ENCODE measurements around the gene ZNF264.
"Not testable (repeated sequence)": the region's sequence is repeated elsewhere in the genome, so short reads cannot be mapped to it uniquely, and the experiment has no call there.

ZNF264 gene

DNA sequence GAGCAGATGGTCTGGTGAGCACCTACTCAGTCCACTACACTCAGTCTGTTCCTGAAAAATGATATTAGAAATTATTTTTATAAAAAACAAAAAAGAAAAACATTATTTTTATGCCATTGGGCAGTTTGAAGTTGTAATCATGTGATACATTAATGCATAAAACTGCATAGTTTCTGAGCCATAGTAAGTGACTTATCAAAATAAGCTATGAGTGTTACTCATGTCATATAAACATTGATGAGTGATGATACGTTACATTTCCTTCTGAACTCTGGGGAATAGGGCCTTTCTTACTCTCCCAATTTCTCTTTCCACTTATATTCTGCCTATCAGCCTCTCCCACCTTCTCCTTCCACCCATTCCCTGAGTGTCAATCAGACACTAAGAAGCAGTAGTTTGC lies 58.0 kb downstream of the ZNF264 start:
- Histone ChIP-seq H3K4me1 (ENCODE audit: control insufficient read depth, insufficient read depth, low read length) (no peaks in the 10 kb centered on the region), H3K27me3 (ENCODE audit: control insufficient read depth, insufficient read depth, low read length) (no peaks in the 10 kb centered on the region), H3K9me3 (ENCODE audit: control insufficient read depth, low read length) (no peaks in the 10 kb centered on the region), H3K4me3 (ENCODE audit: low read length) (no peak overlapping the region), H3K36me3 (ENCODE audit: control insufficient read depth, insufficient read depth, low read length) (peaks cover 13% of the 10 kb centered on the region), H3K9ac (ENCODE audit: low read length) (no peak overlapping the region)

DNA sequence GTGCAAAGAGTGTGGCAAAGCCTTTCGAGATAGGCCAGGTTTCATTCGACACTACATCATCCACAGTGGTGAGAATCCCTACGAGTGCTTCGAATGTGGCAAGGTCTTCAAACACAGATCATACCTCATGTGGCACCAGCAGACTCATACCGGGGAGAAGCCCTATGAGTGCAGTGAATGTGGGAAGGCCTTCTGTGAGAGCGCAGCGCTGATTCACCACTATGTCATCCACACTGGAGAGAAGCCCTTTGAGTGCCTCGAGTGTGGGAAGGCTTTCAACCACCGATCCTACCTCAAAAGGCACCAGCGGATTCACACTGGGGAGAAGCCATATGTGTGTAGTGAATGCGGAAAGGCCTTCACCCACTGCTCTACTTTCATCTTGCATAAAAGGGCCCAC lies 62.5 kb downstream of the ZNF264 start:
- H3K27me3 ChIP-seq (ENCODE audit: control insufficient read depth, insufficient read depth, low read length), result not testable (repeated sequence)

DNA sequence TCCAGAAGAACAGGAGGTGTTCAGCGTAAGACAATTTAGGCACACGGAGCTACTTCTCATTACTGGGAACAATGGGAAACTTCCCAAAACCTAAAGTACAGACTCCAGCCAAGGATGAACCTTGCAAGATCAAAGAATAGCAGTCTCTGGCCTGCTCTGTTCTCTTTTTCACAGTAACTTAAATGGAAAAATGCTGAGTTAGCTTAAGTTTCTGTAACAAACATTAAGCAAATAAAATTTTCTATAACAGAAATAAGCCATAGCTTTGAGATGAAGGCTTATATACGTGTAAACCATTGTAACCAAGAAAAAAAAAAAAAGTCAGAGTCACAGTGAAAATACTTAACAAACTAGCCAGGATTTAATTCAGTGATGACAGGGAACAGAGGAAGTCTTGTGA lies 70.7 kb downstream of the ZNF264 start:
- Histone ChIP-seq H3K9me3 (ENCODE audit: control insufficient read depth, low read length) (no peaks in the 10 kb centered on the region), H3K27me3 (ENCODE audit: control insufficient read depth, insufficient read depth, low read length) (no peaks in the 10 kb centered on the region), H3K4me3 (ENCODE audit: low read length) (no peak overlapping the region), H3K9ac (ENCODE audit: low read length) (no peak overlapping the region), H3K36me3 (ENCODE audit: control insufficient read depth, insufficient read depth, low read length) (no peaks in the 10 kb centered on the region), H3K4me1 (ENCODE audit: control insufficient read depth, insufficient read depth, low read length) (no peaks in the 10 kb centered on the region)

More for the DNA sequence above, 62.5 kb downstream of the ZNF264 start:
- not testable (repeated sequence) for H3K36me3 ChIP-seq (ENCODE audit: control insufficient read depth, insufficient read depth, low read length); H3K4me1 ChIP-seq (ENCODE audit: control insufficient read depth, insufficient read depth, low read length); H3K9me3 ChIP-seq (ENCODE audit: control insufficient read depth, low read length); H3K9ac ChIP-seq (ENCODE audit: low read length); H3K4me3 ChIP-seq (ENCODE audit: low read length)

DNA sequence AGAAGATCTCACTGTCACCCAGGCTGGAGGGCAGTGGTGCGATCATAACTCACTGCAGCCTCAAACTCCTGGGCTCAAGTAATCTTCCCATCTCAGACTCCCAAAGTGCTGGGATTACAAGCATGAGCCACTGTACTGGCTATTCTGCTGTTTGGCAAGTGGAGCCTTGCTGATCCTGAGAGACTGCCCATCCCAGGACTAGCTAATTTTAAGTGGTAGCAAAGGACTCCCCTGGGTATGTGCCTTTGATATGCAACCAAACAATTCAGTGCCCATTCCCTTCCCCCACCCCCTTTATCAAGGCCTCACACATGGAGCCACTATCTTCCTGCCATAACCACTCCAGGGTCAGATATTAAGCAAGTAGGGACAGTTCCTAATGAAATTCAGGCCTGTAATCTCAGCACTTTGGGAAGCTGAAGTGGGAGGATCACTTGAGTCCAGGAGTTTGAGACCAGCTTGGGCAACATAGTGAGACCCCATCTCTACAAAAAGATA lies 72.0 kb downstream of the ZNF264 start:
- Histone ChIP-seq H3K4me1 (ENCODE audit: control insufficient read depth, insufficient read depth, low read length) (no peaks in the 10 kb centered on the region), H3K27me3 (ENCODE audit: control insufficient read depth, insufficient read depth, low read length) (no peaks in the 10 kb centered on the region), H3K4me3 (ENCODE audit: low read length) (no peak overlapping the region), H3K9ac (ENCODE audit: low read length) (no peak overlapping the region), H3K36me3 (ENCODE audit: control insufficient read depth, insufficient read depth, low read length) (no peaks in the 10 kb centered on the region), H3K9me3 (ENCODE audit: control insufficient read depth, low read length) (no peaks in the 10 kb centered on the region)

DNA sequence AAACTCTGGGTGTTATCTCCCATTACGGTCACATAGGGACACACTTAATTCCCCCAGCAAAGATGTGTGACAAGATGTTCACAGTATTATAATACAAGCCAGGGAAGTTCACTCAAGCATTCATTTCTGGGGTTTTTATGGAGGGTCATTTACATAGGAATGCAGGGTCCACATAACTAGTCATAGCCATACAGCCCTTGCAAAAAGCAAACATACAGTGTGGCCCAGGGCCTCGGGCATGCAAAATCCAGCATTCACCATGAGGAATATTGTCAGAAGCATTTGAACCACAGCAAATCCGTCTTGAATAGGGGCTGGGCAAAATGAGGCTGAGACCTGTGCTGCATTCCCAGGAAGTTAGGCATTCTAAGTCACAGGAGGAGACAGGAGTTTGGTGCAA lies 76.0 kb downstream of the ZNF264 start:
- Histone ChIP-seq H3K9me3 (ENCODE audit: control insufficient read depth, low read length) (no peaks in the 10 kb centered on the region), H3K36me3 (ENCODE audit: control insufficient read depth, insufficient read depth, low read length) (no peaks in the 10 kb centered on the region), H3K27me3 (ENCODE audit: control insufficient read depth, insufficient read depth, low read length) (no peaks in the 10 kb centered on the region), H3K4me1 (ENCODE audit: control insufficient read depth, insufficient read depth, low read length) (no peaks in the 10 kb centered on the region), H3K9ac (ENCODE audit: low read length) (no peak overlapping the region), H3K4me3 (ENCODE audit: low read length) (no peak overlapping the region)

DNA sequence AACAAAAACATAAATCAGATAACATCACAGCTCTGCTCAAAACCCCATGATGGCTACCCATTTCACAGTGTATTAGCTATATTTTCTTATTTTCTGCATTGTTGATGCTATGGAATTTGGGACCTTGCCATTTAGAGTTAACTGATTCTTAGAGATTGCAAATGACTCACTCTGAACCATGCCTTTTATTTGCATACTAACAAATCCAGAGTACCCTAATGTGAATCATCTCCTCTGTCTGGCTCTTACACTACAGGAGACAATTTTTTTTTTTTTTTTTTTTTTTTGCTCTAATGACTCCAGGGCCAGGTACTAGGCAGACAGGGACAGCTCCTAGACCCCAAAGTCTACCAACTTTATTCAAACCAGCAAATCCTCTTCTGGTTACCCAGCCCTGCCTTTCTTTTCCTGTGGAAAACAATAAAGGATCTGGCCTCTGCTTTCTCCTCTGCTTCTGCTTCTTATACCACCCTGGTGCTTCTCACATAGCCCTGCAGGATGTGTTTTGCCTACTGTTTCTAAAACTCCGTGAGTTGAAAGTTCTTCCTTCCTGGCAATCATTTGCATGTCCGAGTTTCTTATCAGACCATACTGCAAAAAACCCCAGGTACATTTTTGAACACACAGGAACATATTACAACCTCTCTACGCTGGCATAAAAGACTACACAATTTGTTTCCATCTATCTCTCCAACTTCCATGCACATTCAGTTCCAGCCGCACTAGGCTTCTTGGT lies 78.4 kb downstream of the ZNF264 start:
- H3K9me3 ChIP-seq (ENCODE audit: control insufficient read depth, low read length), result no peaks in the 10 kb centered on the region
- no peak overlapping the region for H3K9ac ChIP-seq (ENCODE audit: low read length)
- no peak overlapping the region for H3K4me3 ChIP-seq (ENCODE audit: low read length)
- H3K36me3 ChIP-seq (ENCODE audit: control insufficient read depth, insufficient read depth, low read length), result no peaks in the 10 kb centered on the region
- H3K4me1 ChIP-seq (ENCODE audit: control insufficient read depth, insufficient read depth, low read length), result no peaks in the 10 kb centered on the region
- H3K27me3 ChIP-seq (ENCODE audit: control insufficient read depth, insufficient read depth, low read length), result no peaks in the 10 kb centered on the region

DNA sequence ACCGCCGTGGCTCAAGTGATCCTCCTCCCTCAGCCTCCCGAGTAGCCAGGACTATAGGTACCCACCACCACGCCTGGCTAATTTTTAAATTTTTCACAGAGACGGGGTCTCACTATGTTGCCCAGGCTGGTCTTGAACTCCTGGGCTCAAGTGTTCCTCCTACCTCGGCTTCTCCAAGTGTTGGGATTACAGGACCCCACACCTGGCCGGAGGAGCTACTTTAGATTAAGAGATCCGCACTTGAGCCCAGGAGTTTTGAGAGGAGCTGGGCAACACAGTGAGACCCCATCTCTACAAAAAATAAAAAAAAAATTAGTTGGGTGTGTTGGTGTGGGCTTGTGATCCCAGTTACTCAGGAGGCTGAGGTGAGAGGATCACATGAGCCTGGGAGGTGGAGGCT lies 80.0 kb downstream of the ZNF264 start:
- Histone ChIP-seq H3K4me1 (ENCODE audit: control insufficient read depth, insufficient read depth, low read length) (no peaks in the 10 kb centered on the region), H3K9ac (ENCODE audit: low read length) (no peak overlapping the region), H3K27me3 (ENCODE audit: control insufficient read depth, insufficient read depth, low read length) (no peaks in the 10 kb centered on the region), H3K4me3 (ENCODE audit: low read length) (no peak overlapping the region), H3K9me3 (ENCODE audit: control insufficient read depth, low read length) (no peaks in the 10 kb centered on the region), H3K36me3 (ENCODE audit: control insufficient read depth, insufficient read depth, low read length) (no peaks in the 10 kb centered on the region)

Data from mucosa of stomach (tissue), 1 donor.